Hematopoietic multipotent progenitor cell treated with erythropoietin and hydrocortisone succinate and interleukin-3 and kit ligand, for 8 days (in vitro differentiated cells): ENCODE results near the gene GPR137C.
A peak's percentile ranks its signal among the peaks of the same experiment; 100 is the strongest.

Source experiments
- DNase-seq: peaks from one replicate; pipeline ENCODE4 v3.0.0-alpha.2; 2015

The GPR137C gene

GRCh38 chr14:52575858-52576257, 23.2 kb downstream of the GPR137C start:
- DNase-seq = no peak

- no peak for DNase-seq
These were observed 30.9 kb downstream of the GPR137C start for GRCh38 chr14:52583544-52583943.

DNA sequence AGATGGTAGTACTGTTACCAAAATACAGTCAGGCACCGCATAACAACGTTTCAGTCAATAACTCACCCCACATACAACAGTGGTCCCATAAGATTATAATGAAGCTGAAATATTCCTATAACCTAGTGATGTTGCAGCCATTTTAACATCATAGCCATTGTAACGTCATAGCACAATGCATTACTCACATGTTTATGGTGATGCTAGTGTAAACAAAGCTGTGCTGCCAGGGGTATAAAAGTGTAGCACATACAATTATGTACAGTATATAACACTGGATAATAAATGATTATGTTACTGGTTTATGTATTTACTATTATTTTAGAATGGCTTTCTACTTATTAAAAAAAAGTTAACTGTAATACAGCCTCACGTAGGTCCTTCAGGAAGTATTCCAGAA, 37.0 kb downstream of the GPR137C start:
- DNase-seq = no peak

DNA sequence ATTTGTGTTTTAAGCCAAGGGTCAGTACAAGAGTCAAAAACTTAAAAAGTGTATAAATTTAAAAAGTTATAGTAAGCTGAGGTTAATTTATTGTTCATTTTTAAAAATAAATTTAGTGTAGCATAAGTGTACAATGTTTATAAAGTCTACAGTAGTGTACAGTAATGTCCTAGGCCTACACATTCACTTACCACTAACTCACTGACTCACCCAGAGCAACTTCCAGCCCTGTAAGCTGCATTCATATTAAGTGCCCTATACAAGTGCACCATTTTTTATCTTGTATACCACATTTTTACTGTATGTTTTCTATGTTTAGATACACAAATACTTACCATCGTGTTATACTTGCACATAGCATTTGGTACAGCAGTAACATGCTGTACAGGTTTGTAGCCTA, 37.7 kb downstream of the GPR137C start:
- DNase-seq = no peak

DNA sequence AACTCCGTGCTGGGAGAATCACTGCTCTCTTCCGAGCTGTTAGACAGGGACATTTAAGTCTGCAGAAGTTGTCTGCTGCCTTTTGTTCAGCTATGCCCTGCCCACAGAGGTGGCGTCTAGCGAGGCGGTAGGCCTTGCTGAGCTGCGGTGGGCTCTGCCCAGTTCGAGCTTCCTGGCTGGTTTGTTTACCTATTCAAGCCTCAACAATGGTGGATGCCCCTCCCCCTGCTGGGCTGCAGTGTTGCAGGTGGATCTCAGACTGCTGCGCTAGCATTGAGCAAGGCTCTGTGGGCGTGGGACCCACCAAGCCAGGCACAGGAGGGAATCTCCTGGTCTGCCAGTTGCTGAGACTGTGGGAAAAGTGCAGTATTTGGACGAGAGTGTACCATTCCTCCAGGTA, 43.7 kb downstream of the GPR137C start:
- DNase-seq = no peak

GRCh38 chr14:52596861-52597260, 44.2 kb downstream of the GPR137C start:
- no peak for DNase-seq

GRCh38 chr14:52598568-52598967, 45.9 kb downstream of the GPR137C start:
- no peak for DNase-seq

GRCh38 chr14:52599974-52600373, 47.3 kb downstream of the GPR137C start:
- no peak for DNase-seq

DNA sequence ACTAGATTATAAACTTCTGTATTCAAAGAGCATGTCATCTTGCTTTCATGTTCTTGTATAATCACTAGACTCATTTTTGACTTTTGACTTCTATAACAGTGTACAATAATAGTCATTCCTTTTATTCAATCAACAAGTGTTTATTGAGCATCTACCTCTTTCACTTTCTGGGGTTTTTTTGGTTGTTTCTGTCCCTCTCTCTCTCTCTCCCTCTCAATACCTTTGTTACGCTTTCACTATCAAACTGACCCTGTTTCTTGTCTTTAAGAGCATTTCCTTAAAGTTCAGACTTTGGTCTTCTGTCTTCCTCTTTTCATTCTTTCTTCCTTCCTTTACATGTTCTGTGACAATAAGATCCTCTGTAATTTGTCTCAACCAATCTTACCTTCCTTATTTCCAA, 49.5 kb downstream of the GPR137C start:
- no peak for DNase-seq

DNA sequence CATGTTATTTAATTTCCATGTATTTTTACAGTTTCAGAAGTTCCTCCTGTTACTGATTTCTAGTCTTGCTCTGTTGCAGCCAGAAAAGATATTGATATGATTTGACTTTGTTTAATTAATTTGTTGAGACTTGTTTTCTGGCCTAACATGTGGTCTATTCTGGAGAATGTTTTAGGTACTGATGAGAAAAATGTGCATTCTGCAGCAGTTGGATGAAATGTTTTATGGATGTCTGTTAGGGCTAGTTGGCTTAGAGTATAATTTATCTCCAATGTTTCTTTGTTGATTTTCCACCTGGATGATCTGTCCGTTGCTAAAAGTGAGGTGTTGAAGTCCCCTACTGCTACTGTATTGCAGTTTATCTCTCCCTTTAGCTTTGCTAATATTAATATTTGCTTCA, 54.4 kb downstream of the GPR137C start:
- DNase-seq = no peak

GRCh38 chr14:52609445-52610044, 56.9 kb downstream of the GPR137C start:
- no peak for DNase-seq

DNA sequence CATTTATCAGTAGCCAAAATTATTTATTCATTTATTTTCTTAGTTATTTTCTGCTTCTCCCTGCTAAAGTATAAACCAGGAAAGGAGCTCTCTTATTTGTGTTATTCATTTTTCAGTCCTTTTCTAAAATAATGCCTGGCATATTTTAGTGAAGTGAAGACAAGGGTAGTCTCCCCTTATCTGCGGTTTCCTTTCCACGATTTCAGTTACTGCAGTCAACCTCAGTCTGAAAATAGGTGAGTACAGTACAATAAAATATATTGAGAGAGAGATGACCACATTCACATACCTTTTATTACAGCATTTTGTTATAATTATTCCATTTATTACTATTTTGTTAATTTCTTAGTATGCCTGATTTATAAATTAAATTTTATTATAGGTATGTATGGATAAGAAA, 57.6 kb downstream of the GPR137C start:
- DNase-seq = no peak

DNA sequence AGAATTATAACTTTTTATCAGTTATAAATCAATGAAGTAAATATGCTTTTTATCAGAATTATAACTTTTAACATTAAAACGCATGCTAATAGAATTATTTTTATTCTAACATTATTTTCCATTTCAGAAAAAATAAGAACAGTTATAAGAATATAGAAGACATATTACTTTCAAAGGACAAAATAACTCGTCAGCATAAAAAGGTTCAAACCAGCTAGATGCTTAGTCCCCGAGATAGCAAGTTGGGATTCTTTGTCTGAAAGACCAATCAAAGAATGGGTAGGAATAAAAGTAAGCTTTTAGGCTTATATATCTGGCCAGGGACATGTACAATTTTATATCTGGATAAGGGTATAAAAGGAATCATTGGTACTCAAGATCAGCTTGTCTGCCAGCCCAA, 66.0 kb downstream of the GPR137C start:
- DNase-seq = no peak

- no peak for DNase-seq
These were observed 67.1 kb downstream of the GPR137C start for GRCh38 chr14:52619687-52620086.

- DNase-seq = no peak
These were observed 87.5 kb downstream of the GPR137C start for GRCh38 chr14:52640137-52640536.

- no peak for DNase-seq
These were observed 89.1 kb downstream of the GPR137C start for GRCh38 chr14:52641745-52642144.

DNA sequence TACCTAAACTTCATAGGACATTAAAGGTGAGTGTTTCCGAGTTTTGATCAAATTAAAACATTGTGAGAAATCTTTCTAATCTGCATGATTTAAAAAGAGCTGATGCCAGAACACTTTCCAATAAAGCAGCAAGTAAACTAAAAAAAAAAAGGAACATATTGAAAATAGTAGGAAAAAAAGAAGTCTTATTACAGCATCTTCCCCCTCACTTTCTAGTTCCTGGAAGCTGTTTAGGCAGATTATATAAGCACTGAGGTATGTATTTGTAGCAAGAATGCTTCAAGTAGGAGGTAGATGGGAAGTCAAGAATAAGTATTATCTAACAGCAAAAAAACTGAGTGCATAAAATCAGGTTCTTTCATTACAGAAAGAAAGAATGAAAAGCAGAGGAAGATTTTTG, 96.9 kb downstream of the GPR137C start:
- no peak for DNase-seq

DNA sequence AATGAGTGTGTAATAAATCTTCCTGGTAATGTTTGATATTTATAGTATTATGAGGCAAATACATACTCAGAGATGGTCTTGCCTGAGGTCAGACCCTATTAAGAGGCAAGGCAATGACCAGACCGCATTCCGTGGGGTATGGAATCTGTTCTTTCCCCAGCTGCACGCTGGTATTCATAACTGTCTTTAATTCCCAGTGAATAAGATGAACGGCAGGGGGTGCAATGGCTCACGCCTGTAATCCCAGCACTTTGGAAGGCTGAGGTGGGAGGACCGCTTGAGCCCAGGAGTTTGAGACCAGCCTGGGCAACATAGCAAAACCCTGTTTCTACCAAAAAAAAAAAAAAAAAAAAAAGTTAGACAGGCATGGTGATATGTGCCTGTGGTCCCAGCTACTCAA, 98.1 kb downstream of the GPR137C start:
- no peak for DNase-seq

GRCh38 chr14:52656905-52657304, 104.3 kb downstream of the GPR137C start:
- no peak for DNase-seq

- no peak for DNase-seq
These were observed 107.7 kb downstream of the GPR137C start for GRCh38 chr14:52660325-52660724.

GRCh38 chr14:52660832-52661231, 108.2 kb downstream of the GPR137C start:
- DNase-seq = no peak

DNA sequence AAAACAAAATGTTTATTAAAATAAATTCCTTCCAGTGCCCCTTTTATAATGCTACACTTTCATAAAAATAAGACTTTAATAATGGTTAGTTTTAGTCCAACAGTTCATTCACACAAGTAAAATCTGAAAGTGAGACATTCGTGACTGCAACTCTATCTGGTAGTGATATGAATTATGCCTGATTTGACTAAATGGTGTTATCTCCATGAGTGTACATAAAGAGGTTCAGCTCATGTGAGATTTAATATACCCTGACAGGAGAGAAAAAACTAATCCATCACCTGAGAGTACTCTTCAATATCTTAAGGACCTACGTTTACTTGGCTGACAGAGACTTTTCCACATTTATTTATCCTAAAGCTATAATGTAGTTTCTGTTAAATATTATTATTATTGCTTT, 108.7 kb downstream of the GPR137C start:
- no peak for DNase-seq

DNA sequence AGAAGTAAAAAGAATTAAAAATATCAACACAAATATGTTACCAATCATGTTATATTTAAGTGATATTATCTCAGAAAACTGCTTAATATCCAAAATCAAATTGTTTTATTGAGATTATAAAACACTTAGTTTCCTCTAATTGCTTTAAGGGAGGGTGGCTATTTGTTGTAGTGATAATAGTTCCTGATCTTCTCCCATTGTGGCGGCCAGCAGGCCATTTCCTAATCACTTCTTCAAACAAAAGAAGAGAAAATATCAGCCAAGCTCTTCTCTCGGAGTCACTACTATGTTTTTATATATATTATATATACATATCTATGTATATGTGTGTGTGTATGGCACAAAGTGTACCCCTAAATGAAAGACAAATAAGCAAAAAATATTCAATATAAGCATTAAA, 111.2 kb downstream of the GPR137C start:
- DNase-seq = no peak

- peak; percentile 42 for DNase-seq
These were observed 126.0 kb downstream of the GPR137C start for GRCh38 chr14:52678591-52678990.

DNA sequence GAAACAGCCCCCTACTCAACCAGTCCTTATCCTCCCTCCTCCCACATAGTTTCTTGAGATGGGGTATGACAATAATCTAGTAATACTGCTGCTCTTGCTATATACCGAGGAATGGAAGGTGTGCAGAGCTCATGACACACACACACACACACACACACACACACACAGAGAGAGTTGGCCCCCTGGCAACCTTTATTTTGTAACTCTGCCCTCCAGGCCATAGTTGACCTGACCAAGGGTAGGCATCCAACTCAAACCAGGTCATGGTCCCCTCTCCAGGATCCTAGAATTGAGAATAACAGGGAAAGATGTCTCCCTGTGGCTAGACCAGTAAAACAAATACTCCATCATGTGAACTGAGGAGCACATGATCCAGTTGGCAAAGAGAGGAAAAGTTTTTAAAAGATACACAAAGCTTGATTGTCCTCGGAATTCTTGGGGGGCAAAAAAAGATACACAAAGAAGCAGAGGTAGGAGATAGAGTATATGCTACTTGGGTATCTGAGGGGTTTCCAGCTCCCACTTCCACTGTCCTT, 131.4 kb downstream of the GPR137C start:
- DNase-seq = no peak

- DNase-seq = no peak
These were observed 133.5 kb downstream of the GPR137C start for GRCh38 chr14:52686176-52686575.
